Epithelial cell of proximal tubule (primary cell): ENCODE results near the gene PHLDA2. TPM values are rescaled to one million over a fixed set of nuclear protein-coding genes. Genes with fewer than 3 reads are reported as not detected.

ENCODE experiments used
- DNase-seq: peaks from one replicate; pipeline ENCODE4 v3.0.0-alpha.2; 2011; ENCODE audit warnings: low read depth
- H3K4me3 ChIP-seq: 2 replicates; pipeline ENCODE4 v1.5.1; 2011; ENCODE audit warnings: low read depth, mild to moderate bottlenecking, low read length
- total RNA-seq: library from RNA; depleted of rRNA; stranded (reverse); fragments of >200 nt; gene quantifications from 2 replicates; pipeline ENCODE4 v1.2.3, GENCODE V29; 2015
- TF ChIP-seq, protein P1 (sequence below): conservative IDR thresholded peaks from 2 replicates; pipeline ENCODE4 v1.5.1; 2012; ENCODE audit warnings: low read depth, mild to moderate bottlenecking, low read length

The PHLDA2 gene
- total RNA-seq, 1 donor from 2014 or later: 63.1 TPM

DNA sequence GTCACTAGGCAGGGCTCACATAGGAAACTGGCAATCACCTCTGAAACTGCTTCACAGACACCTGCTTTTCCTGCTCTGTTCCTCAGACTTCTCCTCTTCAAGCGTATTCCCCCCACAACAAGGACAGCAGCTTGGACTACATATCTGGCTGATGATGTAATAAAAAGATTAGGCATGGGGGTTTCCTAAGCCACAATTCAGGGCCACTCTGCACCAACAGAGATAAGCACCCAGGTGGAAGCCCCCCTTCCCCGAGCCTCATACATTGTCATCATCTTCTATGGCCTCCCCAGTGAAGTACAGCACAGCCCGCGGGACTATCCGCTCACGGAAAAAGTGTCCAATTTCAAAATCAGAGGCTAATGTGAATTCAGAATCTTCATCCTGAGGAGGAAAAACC is 25.0 kb upstream of the PHLDA2 start:
- TF ChIP-seq, protein P1, sequence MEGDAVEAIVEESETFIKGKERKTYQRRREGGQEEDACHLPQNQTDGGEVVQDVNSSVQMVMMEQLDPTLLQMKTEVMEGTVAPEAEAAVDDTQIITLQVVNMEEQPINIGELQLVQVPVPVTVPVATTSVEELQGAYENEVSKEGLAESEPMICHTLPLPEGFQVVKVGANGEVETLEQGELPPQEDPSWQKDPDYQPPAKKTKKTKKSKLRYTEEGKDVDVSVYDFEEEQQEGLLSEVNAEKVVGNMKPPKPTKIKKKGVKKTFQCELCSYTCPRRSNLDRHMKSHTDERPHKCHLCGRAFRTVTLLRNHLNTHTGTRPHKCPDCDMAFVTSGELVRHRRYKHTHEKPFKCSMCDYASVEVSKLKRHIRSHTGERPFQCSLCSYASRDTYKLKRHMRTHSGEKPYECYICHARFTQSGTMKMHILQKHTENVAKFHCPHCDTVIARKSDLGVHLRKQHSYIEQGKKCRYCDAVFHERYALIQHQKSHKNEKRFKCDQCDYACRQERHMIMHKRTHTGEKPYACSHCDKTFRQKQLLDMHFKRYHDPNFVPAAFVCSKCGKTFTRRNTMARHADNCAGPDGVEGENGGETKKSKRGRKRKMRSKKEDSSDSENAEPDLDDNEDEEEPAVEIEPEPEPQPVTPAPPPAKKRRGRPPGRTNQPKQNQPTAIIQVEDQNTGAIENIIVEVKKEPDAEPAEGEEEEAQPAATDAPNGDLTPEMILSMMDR: no peak
- DNase-seq: no peak
- no peak overlapping the region for H3K4me3 ChIP-seq

DNA sequence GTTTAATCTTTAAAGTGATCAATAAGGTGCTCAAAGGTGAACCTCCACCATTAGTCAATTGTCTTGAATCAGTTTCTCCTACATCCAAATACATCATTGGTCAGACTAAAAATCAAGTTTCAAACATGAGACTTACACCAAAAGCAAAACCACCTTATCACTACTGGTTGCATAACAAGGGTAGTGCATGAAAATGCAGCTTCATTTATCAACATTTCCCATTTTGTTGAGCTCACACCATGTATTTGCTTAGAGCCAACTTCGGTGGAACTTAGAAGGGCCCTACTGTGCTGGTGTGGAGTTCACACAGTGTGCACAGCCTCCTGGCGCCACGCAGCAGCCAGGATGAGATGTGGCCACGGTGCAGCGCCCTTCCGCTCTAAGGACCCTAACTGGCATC is 23.1 kb upstream of the PHLDA2 start:
- no peak for DNase-seq
- no peak overlapping the region for H3K4me3 ChIP-seq
- TF ChIP-seq, protein P1: no peak

DNA sequence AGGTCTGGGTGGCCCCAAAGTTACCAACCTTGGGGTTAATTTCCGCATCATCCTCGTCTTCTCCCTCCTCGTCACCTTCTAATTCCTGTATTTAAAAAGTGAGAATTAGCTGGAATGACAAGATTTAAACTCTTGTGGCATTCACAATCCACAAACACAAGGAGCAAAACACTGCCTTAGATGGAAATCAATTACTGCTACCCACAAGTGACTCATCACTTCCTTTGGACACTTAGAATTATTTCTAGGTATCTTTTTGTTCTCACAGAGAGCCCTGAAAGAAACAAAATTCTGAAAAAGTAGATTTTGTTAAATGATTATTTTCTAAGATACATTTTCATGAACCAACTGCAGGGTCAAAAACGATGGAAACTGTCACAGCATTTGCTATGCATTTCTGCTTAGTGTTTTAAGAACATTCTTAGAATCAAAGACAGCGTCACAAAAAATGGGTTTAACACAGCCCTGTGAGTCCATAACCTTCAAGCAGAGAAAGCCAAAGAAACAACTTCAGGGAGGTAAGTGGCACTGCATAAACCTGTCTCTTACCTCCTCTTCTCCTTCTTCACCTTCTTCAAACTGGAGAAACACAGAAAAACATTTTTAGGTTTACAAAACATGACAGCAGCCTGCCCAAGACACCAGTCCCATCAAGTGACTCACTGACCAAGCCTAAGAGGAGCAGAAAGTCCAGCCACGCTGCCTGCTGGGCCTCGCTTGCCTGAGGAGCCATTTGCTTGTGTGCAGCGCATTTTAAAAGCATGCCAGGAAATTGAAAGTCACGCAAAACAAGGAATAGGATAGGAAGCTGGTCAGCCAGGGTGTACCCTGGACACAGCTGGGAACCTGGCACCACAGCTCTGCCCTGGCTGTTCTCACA is 22.3 kb upstream of the PHLDA2 start:
- H3K4me3 ChIP-seq: no peak overlapping the region
- DNase-seq: no peak
- TF ChIP-seq, protein P1: no peak

DNA sequence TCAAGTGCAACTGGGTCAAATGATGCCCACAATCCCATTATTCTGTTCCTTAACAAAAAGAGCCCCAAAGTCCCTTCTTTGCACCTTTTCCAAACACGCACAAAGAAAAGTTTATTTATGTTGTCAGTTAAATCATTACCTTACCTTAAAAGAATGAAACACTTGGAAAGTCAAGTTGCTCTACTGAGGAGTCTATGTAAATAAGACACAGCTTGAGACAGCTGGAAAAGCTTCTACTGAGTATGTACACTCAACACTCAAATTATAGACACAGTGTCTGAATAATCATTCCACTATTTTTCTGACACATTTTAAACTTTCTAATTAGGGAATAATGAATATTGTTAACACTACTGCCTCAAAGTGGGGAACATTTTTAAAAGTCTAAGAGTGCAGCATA is 21.6 kb upstream of the PHLDA2 start:
- no peak overlapping the region for H3K4me3 ChIP-seq
- TF ChIP-seq, protein P1: no peak
- DNase-seq: no peak

DNA sequence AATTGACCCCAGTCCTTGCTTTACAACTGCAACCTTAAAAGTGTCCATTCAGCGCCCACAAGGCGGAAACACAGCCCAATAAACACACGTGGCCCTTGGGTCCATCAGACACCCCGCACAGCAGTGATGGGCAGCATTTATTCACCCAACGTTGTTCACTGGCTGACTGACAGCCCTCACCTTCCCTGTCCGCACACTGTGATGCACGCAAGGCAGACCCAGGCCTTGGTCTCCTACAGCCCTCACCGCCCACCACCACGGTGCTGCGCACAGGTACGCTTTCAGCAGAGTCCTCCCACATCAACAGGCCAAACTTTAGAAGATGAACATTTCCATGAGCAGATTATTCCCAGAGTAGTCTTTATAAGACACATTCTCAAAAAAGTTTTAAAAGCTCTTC is 20.7 kb upstream of the PHLDA2 start:
- H3K4me3 ChIP-seq: no peak overlapping the region
- TF ChIP-seq, protein P1: no peak
- DNase-seq: no peak

DNA sequence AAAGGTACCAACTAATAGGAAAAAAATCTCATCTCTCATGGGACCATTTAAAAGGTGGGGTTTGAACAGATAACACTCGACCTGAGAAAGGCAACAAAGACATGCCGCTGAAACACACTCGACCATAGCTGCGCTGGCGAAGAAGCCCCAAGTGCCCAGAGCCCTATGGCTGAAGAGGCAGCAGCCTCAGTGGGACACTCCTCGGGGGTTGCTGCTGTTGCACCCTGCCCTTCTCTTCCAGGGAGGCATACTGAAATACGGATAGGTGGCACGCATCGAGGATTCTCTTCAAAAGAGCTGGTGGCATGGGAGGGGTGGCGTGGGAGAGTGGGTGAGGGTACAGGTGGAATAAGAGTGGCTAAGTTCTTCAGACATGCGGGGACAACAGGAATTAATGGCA is 18.5 kb upstream of the PHLDA2 start:
- TF ChIP-seq, protein P1: no peak
- DNase-seq: no peak
- H3K4me3 ChIP-seq: no peak overlapping the region
